Uterus (tissue), 2 donors: ENCODE data around the gene ADAM10.

Source experiments
- CTCF ChIP-seq, 4 experiments: fragments of 200-600 bp in 2 of 4; fragments of 450-650 bp in 2 of 4; sonication (generic) in 2 of 4; IDR thresholded peaks; one replicate each; pipeline ENCODE4 v1.5.1; 2016 to 2019; ENCODE audit warnings: antibody characterized with exemption in 4 of 4, mild to moderate bottlenecking in 2 of 4, moderate library complexity in 1 of 4
- POLR2A ChIP-seq, 2 donors: fragments of 450-650 bp; IDR thresholded peaks; one replicate each; pipeline ENCODE4 v1.6.1; 2016; ENCODE audit warnings: antibody characterized with exemption in 2 of 2, mild to moderate bottlenecking in 1 of 2, moderate library complexity in 1 of 2

DNA sequence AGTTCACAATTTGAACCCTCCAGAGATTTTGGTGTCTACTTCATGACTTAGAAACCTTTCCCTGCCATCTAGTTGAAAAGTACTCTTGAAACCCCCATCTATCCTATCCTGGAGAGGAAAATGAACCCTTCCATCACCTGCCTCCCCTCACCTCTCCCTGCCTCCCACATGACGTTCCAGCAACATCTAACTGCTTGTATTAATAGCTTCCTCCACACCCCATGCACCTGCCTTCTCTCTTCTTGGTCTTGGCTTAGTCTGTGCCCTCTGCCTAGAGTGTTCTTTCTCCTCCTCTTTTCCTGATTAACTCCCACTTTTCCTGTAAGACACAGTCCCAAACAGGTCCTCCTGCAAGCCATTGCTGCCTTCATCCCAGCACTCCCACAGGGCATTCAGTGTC is 210.0 kb downstream of the ADAM10 start:
- no peak for TF ChIP-seq CTCF (IDR thresholded peaks at IDR 0.05)
- no peak for TF ChIP-seq POLR2A (IDR thresholded peaks at IDR 0.05)
